Neuronal stem cell (in vitro differentiated cells): ENCODE data around the gene CRABP1.

ENCODE experiments used
- DNase-seq: peaks from one replicate; pipeline ENCODE4 v3.0.0-alpha.2; 2013; ENCODE audit warnings: low spot score
- H2AFZ ChIP-seq: one replicate; pipeline ENCODE4 v1.6.1; 2013; ENCODE audit warnings: mild to moderate bottlenecking, low read length, inconsistent platforms
- H2AK5ac ChIP-seq: 2 replicates; pipeline ENCODE4 v1.6.1; 2013; ENCODE audit warnings: low read depth, mild to moderate bottlenecking, inconsistent platforms, low read length, moderate library complexity, mixed read lengths
- H2BK120ac ChIP-seq: 2 replicates; pipeline ENCODE4 v1.6.1; 2013; ENCODE audit warnings: low read depth, mild to moderate bottlenecking, inconsistent platforms, low read length, moderate library complexity, mixed read lengths
- H2BK12ac ChIP-seq: one replicate; pipeline ENCODE4 v1.6.1; 2013; ENCODE audit warnings: low read length, inconsistent platforms
- H2BK15ac ChIP-seq: 2 replicates; pipeline ENCODE4 v1.6.1; 2013; ENCODE audit warnings: mild to moderate bottlenecking, low read length, inconsistent platforms, mixed read lengths
- H2BK5ac ChIP-seq: one replicate; pipeline ENCODE4 v1.6.1; 2013; ENCODE audit warnings: inconsistent platforms, mild to moderate bottlenecking, low read length, moderate library complexity
- H3K14ac ChIP-seq: one replicate; pipeline ENCODE4 v1.6.1; 2013; ENCODE audit warnings: low read length, inconsistent platforms
- H3K18ac ChIP-seq: 2 replicates; pipeline ENCODE4 v1.6.1; 2013; ENCODE audit warnings: low read length, inconsistent platforms
- H3K23ac ChIP-seq: 2 replicates; pipeline ENCODE4 v1.6.1; 2013; ENCODE audit warnings: low read depth, mild to moderate bottlenecking, mixed read lengths, low read length, inconsistent platforms; ENCODE audit not compliant: poor library complexity
- H3K27ac ChIP-seq: replicated peaks from 3 replicates; pipeline ENCODE4 v1.5.1; 2013; ENCODE audit warnings: low read length, inconsistent platforms
- H3K27me3 ChIP-seq, 3 experiments: 2 replicates each; pipeline ENCODE4 v1.6.1; 2013; ENCODE audit warnings: low read length in 3 of 3, mild to moderate bottlenecking in 2 of 3, inconsistent platforms in 1 of 3, low read depth in 1 of 3, mixed read lengths in 1 of 3, moderate library complexity in 1 of 3; ENCODE audit not compliant: control insufficient read depth in 3 of 3, insufficient read depth in 3 of 3
- H3K36me3 ChIP-seq, 2 donors: replicated peaks in 1 of 2; 2 replicates each; pipeline ENCODE4 v1.6.1; 2013; ENCODE audit warnings: low read length in 2 of 2; ENCODE audit not compliant: control insufficient read depth in 2 of 2, insufficient read depth in 2 of 2
- H3K4ac ChIP-seq: 2 replicates; pipeline ENCODE4 v1.6.1; 2013; ENCODE audit warnings: inconsistent platforms, mild to moderate bottlenecking, low read length, moderate library complexity
- H3K4me1 ChIP-seq, 2 donors: 1 replicate in 1 of 2; 2 replicates in 1 of 2; pipeline ENCODE4 v1.6.1; 2013; ENCODE audit warnings: low read length in 2 of 2, low read depth in 1 of 2; ENCODE audit not compliant: control insufficient read depth in 2 of 2, insufficient read depth in 1 of 2
- H3K4me2 ChIP-seq: one replicate; pipeline ENCODE4 v1.6.1; 2013; ENCODE audit warnings: mild to moderate bottlenecking, low read length, inconsistent platforms; ENCODE audit not compliant: insufficient read depth, poor library complexity, severe bottlenecking
- H3K4me3 ChIP-seq, 2 donors: 2 replicates each; pipeline ENCODE4 v1.5.1; 2013; ENCODE audit warnings: low read length in 2 of 2, mild to moderate bottlenecking in 2 of 2, inconsistent platforms in 1 of 2, moderate library complexity in 1 of 2
- H3K79me1 ChIP-seq: one replicate; pipeline ENCODE4 v1.6.1; 2013; ENCODE audit warnings: low read depth, mild to moderate bottlenecking, inconsistent platforms, low read length, moderate library complexity
- H3K9ac ChIP-seq: one replicate; pipeline ENCODE4 v1.6.1; 2013; ENCODE audit warnings: mild to moderate bottlenecking, low read depth, low read length, inconsistent platforms; ENCODE audit not compliant: poor library complexity
- H3K9me3 ChIP-seq, 2 donors: replicated peaks in 1 of 2; 2 replicates each; pipeline versions ENCODE3 to v1.6.1; 2013; ENCODE audit warnings: low read length in 2 of 2, mild to moderate bottlenecking in 2 of 2, inconsistent platforms in 1 of 2, low read depth in 1 of 2, mixed read lengths in 1 of 2, moderate library complexity in 1 of 2; ENCODE audit not compliant: control insufficient read depth in 2 of 2, insufficient read depth in 1 of 2
- H4K8ac ChIP-seq: one replicate; pipeline ENCODE4 v1.6.1; 2013; ENCODE audit warnings: low read depth, mild to moderate bottlenecking, inconsistent platforms, low read length, moderate library complexity
- H4K91ac ChIP-seq: one replicate; pipeline ENCODE4 v1.6.1; 2013; ENCODE audit warnings: low read length, low read depth, mild to moderate bottlenecking, inconsistent platforms; ENCODE audit not compliant: poor library complexity
- WGBS, 2 donors: extraction: QIAGEN DNeasy Blood & Tissue Kit; methylation state at CpG; one replicate each; pipeline ENCODE4 v1.1.7; 2013; ENCODE audit warnings: missing lambda C conversion rate in 2 of 2, mixed read lengths in 1 of 2; ENCODE audit not compliant: insufficient read length in 2 of 2, insufficient replicate concordance in 1 of 2; ENCODE audit errors: extremely low coverage in 2 of 2; 5-methylcytosine and 5-hydroxymethylcytosine counted together

Gene CRABP1

DNA sequence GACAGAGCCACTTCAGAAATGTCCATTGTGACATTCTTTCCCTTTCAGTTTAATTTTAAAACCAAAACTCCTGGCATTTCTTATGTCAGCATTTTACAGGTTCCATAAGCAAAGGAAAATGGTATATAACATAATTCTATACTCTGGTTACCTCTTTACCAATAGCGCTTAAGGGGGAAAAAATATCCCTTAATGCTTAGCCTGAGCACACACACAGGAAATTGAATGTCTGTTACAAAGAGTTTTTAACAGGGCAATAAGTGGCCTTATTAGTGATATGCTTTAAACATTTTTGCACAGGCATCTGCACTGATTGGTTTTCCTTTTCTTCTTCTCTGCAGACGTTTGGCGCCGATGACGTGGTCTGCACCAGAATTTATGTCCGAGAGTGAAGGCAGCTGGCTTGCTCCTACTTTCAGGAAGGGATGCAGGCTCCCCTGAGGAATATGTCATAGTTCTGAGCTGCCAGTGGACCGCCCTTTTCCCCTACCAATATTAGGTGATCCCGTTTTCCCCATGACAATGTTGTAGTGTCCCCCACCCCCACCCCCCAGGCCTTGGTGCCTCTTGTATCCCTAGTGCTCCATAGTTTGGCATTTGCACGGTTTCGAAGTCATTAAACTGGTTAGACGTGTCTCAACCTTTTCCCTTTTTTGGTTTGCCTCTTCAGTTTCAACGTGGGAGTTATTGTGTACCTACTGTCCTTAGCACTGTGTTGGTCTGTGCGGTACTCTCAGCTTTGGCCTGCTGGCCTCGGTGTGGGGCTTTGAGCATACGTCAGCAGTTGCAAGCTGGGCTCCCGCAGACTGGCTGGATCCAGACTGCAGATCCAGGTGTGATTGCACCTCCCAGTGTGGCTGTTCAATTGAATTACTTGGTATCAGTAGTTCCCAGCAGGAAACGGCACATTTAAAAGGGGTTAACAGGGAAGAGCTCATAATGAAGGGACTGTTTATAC, 7.7 kb downstream of the CRABP1 start:
- Histone ChIP-seq H4K91ac (no peak overlapping the region), H2AFZ (peak overlapping the region; percentile 33), H2BK15ac (no peak overlapping the region), H3K9ac (no peak overlapping the region), H3K27me3 (no peaks in the 10 kb centered on the region), H2AK5ac (no peak overlapping the region), H3K4me2 (no peak overlapping the region), H3K27ac (no peak overlapping the region), H3K4me1 (peaks cover 8 to 17% of the 10 kb centered on the region in 2 donors), H3K36me3 (peaks cover 25 to 53% of the 10 kb centered on the region in 2 donors), H2BK5ac (no peak overlapping the region), H3K4ac (no peak overlapping the region), H3K14ac (no peak overlapping the region), H3K9me3 (no peaks in the 10 kb centered on the region), H3K4me3 (no peak overlapping the region), H2BK12ac (peak overlapping the region; percentile 85), H3K79me1 (peaks cover 2% of the 10 kb centered on the region), H3K23ac (no peak overlapping the region), H2BK120ac (no peak overlapping the region), H4K8ac (no peak overlapping the region), H3K18ac (no peak overlapping the region)
- no peak for DNase-seq
- WGBS, 2 donors = no CpG with 5 or more reads among the region's 17 CpGs

DNA sequence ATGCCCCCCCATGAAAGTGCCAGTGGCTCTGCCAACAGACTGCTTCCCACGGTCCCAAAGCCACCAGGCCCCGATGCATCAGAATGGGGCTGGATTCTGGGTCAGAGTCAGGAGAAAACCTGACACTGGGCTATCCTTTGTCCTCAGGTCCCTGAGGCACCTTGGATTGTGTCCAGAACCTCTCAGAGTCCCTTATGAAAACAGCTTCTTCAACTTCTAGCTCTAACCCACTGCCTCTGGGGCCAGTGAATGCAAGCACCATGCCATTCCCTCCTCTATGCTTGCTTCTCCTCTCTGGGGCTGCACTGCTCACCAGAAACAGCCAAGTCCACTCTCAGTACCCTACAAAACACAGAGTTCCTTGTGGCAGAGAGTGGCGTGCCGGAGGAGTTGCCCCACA, 9.9 kb downstream of the CRABP1 start:
- Histone ChIP-seq H3K14ac (no peak overlapping the region), H3K27ac (no peak overlapping the region), H3K9me3 (no peaks in the 10 kb centered on the region), H4K91ac (no peak overlapping the region), H3K23ac (no peak overlapping the region), H2AK5ac (no peak overlapping the region), H3K4me2 (no peak overlapping the region), H3K9ac (no peak overlapping the region), H3K18ac (no peak overlapping the region), H2AFZ (no peak overlapping the region), H3K27me3 (no peaks in the 10 kb centered on the region), H2BK15ac (no peak overlapping the region), H3K79me1 (peaks cover 2% of the 10 kb centered on the region), H3K4ac (no peak overlapping the region), H4K8ac (no peak overlapping the region), H3K36me3 (peaks cover 25 to 35% of the 10 kb centered on the region in 2 donors), H2BK5ac (no peak overlapping the region), H2BK120ac (no peak overlapping the region), H2BK12ac (no peak overlapping the region), H3K4me3 (no peak overlapping the region), H3K4me1 (peaks cover 2 to 9% of the 10 kb centered on the region in 2 donors)
- no peak for DNase-seq
- WGBS, 2 donors = no CpG with 5 or more reads among the region's 4 CpGs

DNA sequence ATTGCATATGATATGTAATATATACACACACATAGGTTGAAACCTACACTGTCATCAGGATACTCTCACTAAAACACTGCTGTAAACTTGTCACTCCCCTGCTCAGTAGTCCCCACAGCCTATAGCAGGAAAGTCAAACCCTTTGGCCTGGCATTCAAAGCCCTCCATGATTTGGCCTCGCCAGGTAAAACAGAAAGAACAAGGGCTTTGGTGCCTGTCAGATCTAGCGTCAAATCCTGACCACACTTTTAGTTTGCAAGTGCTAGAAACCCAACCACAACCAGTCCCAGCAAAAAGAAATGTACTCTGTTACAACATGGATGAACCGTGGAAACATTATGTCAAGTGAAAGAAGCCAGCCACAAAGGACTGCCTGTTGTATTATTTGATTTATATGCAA, 11.4 kb downstream of the CRABP1 start:
- H3K14ac ChIP-seq = no peak overlapping the region
- H3K27me3 ChIP-seq = no peaks in the 10 kb centered on the region
- H2BK120ac ChIP-seq = no peak overlapping the region
- H2BK5ac ChIP-seq = no peak overlapping the region
- no peak overlapping the region for H3K23ac ChIP-seq
- no peak overlapping the region for H3K9ac ChIP-seq
- H3K4me2 ChIP-seq = no peak overlapping the region
- no peak overlapping the region for H3K4me3 ChIP-seq
- no CpG with 5 or more reads among the region's 3 CpGs for WGBS, 2 donors
- H3K36me3 ChIP-seq = peaks cover 16 to 22% of the 10 kb centered on the region in 2 donors
- H4K8ac ChIP-seq = no peak overlapping the region
- no peaks in the 10 kb centered on the region for H3K79me1 ChIP-seq
- no peak overlapping the region for H4K91ac ChIP-seq
- no peak overlapping the region for H3K4ac ChIP-seq
- H3K18ac ChIP-seq = no peak overlapping the region
- H3K27ac ChIP-seq = no peak overlapping the region
- no peak overlapping the region for H2AK5ac ChIP-seq
- H3K4me1 ChIP-seq = peaks cover 2 to 9% of the 10 kb centered on the region in 2 donors
- no peak overlapping the region for H2AFZ ChIP-seq
- no peak for DNase-seq
- no peaks in the 10 kb centered on the region for H3K9me3 ChIP-seq
- no peak overlapping the region for H2BK12ac ChIP-seq
- H2BK15ac ChIP-seq = no peak overlapping the region

DNA sequence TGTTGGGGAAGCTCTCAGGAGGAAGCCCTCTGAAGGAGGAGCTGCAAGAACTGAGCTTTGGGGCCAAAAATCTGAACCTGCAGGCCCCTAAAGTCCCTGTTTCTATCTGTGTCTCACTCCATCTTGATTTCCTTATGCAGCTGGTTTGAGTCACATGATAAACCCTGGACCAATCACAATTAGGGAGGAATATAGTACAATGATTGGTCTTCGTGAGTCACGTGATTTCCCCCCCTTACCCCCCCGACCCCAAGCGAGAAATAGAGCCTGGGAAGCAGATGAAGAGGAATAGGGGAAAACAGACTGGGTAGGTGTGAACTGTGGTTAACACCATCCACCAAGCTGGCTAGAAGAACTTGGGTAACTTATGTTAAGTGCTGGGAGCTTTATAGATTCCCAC, 12.9 kb downstream of the CRABP1 start:
- no peaks in the 10 kb centered on the region for H3K9me3 ChIP-seq
- H2BK120ac ChIP-seq = no peak overlapping the region
- H3K9ac ChIP-seq = no peak overlapping the region
- H3K14ac ChIP-seq = no peak overlapping the region
- no peak overlapping the region for H3K23ac ChIP-seq
- peaks cover 6 to 8% of the 10 kb centered on the region in 2 donors for H3K36me3 ChIP-seq
- no peak overlapping the region for H3K27ac ChIP-seq
- no peak overlapping the region for H3K18ac ChIP-seq
- no peaks in the 10 kb centered on the region for H3K27me3 ChIP-seq
- H3K4me1 ChIP-seq = peaks cover 2 to 4% of the 10 kb centered on the region in 2 donors
- H2AK5ac ChIP-seq = no peak overlapping the region
- H3K4me2 ChIP-seq = no peak overlapping the region
- peak overlapping the region; percentile 30 for H2BK15ac ChIP-seq
- H4K8ac ChIP-seq = no peak overlapping the region
- H2AFZ ChIP-seq = peak overlapping the region; percentile 64
- H2BK12ac ChIP-seq = no peak overlapping the region
- no peak overlapping the region for H4K91ac ChIP-seq
- no CpG with 5 or more reads among the region's 4 CpGs for WGBS, 2 donors
- H3K79me1 ChIP-seq = no peaks in the 10 kb centered on the region
- H3K4ac ChIP-seq = no peak overlapping the region
- DNase-seq = no peak
- no peak overlapping the region for H2BK5ac ChIP-seq
- peak overlapping the region in 1 of 2 donors; percentile 1 for H3K4me3 ChIP-seq
